HUDEP-2 (cell line): ENCODE data around the gene ALK.

Experiments
- DNase-seq, 76 experiments: peaks; one replicate each; lab custom pipeline; 2025; ENCODE audit not compliant: unreplicated experiment in 76 of 76; lab: John Stamatoyannopoulos, UW

ALK gene

DNA sequence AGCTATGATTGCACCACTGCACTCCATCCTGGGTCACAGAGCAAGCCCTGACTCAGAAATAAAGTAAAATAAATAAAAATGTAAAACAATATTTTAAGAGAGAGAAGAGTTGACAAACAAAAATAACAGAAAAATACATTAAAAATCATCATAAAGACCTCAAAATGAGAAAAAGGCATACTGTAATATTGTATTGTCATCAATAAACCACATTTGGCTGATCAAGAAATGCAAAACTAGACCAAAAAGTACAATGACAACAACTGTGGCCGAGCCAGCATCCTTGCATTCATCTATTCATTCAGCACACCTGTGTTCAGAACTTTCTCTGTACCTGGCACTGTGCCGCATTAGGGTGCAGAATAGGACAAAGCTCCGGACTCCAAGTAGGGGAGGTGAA lies 121.8 kb downstream of the ALK start:
- no peak for DNase-seq

DNA sequence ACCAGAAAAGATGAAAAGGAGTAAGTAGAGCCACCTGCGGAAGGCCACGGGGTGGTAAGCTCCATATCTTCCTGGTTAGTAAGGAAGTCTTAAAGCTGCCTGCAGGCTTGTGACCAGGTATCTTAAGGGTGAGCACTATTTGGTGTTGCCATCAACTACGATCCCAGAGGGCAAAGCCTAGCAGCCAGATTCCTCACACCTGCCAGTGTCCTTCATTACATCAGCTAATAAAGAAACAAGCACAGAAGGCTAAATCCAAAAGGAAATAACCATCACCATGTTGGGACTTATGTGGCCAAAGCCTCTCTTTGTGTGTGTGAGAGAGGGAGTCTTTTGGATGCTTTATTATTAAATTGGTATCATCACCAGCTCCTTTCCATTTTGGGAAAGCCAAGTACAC lies 123.5 kb downstream of the ALK start:
- DNase-seq = no peak

DNA sequence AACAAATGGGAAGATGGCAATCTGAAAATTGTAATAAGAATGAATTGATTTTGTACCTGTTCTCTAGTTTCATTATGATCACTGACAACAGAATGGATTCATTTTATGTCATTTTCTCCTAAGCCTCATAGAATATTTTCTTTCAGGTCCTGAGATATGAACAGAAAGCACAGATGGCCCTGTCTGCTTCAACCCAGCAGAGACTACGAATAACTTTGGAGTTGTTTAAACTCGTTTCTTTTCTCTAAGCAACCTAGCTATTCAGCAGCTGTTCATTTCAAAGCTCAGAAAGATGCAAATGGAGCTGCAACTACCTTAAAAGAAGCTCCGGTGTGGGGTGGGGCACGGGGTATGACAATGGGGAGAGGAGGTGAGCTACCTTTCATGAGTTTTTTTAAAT lies 124.9 kb downstream of the ALK start:
- no peak for DNase-seq

DNA sequence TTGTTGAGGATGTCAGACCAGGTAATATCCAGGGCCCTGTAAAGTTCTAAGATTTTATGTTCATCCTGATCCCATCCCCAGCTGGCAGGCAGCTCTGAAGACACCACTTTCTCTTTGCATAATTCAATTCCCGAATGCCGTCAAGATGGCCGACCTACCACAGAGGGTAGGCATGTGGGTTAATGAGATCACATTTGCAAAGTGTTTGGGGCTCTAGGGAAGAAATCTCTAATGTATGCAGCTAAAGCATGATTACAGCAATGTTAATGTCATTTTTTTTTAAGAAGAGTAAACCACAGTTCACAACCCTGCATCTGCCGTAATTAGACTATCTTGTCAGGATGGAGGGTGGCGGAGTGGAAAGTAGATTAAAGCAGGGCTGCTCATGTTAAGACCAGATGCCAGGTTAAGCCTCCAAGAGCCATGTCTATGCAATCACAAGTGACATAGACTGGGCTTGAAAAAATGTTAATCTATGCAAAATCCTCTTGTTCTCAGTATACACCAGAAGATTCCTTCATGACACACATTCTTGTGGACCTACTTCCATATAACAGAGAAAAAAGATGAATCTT lies 131.4 kb downstream of the ALK start:
- DNase-seq = no peak

DNA sequence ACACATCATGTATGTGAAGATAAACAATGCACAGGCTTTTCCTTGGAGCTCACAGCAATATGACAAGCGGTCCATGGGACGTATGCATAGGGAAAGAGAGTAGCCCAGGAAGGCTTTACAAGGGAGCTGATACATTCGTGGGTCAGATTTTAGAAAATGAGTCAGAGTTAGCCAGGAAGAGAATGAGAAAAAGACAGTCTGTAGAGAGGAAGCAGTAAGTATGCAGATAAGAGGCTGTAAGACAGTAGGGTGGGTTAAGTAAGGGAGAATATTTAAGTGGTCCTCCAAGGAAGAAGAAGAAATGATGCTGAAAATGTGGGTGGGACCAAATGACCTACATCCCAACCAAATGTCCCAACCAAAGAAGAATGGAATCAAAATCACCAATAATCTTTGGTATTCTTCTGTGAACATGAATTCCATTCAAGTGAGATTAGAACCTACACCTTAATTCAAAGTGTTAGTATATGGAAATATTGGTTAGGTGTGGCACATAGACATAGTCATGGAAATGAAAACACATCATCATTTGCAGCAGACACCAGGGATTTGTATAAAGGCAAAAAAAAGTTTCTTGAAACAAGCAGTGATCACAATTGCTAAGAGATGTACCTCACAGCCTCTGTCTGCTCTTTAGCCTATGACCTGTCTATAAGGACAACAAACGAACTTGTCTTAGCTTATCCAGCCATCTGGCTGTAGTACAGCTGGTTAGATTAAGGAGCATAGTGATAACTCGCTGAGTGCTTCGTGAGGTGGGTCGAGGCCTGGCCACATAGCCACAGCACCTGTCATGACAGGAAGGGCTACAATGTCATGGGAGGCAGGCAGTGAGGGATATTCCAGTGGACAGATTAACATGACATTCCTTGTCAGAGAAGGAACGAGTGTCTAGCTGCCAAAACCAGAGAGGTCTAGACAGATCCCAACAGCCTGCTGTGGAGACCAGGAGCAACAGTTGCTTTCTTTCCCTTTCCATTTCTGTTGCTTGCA lies 133.6 kb downstream of the ALK start:
- DNase-seq = no peak

DNA sequence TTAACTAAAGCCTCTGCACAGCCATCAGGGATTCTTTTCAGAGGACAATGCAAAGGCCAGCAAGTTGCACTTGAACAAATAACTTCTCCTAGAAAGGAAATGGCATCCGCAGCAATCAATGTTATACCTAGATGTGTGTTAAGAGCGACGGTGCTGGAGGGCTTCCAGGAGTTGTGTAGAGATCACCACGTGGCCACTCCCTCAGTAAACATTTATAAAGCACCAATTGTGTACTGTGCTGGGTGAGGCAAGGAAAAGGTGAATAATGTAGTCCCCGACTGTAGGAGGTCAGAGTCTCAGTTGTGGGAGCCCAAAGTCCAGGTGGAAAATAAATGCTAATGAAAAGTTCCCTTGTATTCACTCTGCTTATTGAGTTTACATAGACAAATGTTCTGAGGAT lies 135.0 kb downstream of the ALK start:
- DNase-seq = no peak

DNA sequence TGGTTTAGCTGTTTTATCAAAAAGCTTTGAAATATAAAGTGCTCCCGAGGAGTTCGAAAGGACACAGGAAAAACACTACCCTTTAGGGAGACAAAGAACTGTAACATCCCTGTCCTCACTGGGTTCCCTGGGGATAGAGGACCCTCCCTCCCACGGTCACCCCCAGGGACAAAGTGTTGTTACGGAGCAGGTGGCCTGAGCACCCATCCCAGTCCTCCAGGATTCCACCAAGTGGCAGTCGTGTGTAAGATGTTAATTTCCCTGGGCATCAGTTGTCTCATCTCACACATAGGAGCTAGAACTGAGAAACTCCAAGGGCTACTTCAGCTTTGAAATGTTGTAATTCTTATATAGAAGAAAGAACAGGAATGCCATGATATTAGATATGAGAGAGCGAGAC lies 137.7 kb downstream of the ALK start:
- DNase-seq = no peak

DNA sequence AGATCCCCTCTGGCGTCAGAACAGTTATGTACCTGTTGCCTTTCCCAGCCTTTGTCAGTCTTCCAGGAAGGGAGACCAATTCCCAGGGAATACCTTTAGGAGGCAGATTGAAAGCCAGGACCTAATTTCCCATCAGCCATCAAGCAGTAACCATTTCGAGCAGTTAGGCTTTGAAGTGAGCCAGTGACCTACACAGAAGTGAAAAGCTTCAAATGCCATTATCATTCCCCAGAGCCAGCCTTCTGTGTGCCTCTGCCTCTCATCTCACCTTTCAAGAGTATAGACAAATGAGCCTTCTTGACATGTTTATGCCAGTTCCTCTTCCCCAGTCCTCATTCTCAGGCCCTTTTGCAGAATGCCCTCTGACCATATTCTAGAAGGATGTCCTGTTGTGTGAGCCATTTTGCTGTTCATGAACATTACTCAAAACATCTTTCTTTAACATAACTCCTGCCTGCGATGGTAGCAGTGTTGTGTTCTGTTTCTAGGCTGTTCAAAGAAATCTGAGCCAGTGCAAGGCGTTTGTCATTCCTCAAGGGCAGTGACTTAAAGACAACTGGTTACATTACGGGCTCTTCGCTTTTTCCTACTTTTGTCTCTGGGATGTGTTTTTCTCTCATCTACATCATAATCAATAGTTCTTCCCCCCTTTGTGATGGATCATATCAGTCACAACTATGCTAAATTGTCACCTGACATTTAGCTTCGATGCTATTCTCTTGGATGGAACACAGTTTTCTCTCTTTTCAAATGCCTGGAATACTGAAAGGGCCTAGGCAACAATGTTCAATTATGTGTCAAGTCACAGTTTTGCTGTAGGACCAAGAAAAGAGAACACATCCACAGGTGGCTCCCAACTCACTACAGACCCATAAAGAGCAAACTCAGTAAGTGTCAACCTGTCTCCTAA lies 138.6 kb downstream of the ALK start:
- DNase-seq = no peak

DNA sequence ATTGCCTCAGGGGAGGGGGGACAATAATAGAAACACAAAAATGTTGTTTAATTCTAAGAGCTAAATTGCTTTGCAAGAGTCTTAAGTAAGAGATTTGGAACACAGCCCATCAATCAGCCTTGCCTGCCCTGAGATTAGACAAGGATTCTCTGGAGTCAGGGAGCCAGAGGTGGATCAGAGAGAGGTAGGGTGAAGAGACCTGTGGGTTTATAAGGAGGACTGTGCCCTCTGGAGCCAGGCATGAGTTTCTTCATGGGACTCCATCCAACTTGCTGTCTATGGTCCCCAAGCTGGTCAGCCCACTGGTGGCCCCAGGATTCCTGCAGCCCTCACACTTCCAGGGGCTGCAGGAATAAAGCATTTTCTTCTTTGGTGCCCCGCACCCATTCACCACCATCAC lies 139.3 kb downstream of the ALK start:
- no peak for DNase-seq

DNA sequence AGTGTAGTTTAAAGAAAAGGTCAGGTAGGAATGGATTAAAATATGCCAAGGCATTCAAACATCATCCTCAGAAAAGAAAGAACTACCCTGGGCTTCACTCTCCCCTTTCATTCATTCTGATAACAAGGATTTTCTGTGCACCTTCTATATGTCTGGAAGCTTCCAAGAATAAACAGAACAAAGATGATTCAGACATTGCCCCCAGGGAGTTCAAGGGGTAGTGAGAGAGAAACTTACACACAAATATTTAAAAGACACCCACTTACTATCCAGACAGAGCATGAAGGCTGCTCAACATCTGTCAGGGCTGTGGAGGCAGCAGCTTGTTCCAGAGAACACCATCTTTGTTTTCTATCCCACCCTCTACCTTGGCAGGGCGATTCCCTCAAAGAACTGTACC lies 140.5 kb downstream of the ALK start:
- no peak for DNase-seq

DNA sequence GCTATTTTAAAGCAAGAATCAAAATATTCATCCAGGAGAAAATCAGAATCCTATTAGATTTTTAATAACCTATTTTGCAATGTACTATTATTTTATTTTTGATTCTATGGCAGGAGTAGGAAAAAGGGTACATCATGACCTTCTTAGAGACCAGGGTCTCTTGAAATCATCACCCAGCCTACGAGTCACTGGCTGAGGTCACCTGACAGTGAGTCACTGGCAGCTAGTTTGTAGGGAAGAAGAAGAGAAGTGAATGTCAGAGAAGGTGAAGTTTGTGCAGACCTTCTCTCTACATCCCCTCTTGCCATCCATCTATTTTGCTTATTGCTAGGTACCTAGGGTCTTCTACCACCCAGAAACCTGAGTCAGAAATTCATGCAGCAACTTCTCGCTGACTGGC lies 144.2 kb downstream of the ALK start:
- no peak for DNase-seq

DNA sequence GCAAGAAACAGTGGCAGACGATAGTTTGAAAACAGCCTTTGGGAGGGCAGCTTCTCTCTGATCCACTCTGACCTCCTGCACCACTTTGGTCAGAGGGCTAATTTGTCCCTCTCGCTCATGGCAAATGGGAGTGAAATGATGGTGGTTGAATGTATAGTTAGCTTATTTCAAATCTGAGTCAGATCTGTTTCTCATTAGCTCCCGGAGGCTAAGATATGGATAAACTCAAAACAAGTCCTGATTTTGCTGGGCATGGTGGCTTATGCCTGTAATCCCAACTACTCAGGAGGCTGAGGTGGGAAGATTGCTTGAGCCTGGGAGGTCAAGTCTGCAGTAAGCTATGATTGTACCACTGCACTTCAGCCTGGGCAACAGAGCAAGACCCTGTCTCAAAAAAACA lies 145.0 kb downstream of the ALK start:
- DNase-seq = no peak

DNA sequence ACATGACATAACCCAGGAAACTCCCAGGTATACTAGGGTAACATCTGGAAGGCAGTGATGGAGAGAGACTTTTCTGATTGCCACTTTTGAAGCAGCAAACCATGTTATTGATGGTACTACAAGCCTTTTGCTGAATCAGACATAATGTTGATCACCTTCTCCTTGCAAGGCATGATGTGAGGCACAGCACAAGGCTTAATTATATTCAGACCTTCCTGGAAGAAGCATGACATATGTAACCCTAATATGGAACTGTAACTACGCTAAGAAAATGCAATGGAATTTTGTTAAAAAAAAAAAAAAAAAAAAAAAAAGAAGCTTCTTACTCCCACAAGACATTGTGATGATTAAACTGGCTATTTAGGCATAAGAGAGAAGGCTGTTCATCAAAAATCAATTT lies 145.4 kb downstream of the ALK start:
- DNase-seq = no peak

DNA sequence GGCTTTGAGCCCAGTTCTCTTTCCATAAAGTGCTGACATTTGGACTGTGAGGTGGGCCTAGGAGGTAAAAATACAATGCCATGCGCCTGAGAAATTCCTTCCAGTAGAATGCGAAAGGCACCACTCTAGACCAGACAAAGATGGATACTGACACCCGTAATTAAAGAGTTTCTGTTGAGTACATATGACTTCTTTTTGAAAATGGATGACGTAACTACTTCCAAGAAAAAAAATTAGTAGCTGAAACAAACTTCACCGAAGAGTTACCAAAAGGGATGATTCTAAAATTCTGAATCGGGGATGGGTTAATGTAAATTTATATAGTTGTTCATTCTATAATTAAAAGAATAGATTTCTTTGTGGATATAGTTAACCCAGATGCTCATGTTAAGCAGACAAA lies 146.8 kb downstream of the ALK start:
- no peak for DNase-seq

DNA sequence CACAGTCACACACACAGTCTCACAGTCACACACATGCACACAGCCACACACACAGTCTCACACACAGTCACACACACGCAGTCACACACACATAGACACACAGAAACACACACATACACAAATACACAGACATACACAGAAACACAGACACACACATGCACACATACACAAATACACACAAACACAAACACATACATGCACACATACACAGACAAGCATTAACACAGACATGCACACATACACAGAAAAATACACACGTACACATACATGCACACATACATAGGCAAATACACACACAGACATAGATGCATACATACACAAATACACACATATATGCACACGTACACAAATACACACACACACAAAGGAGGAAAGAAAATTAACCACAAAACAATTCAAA lies 150.5 kb downstream of the ALK start:
- DNase-seq = no peak

DNA sequence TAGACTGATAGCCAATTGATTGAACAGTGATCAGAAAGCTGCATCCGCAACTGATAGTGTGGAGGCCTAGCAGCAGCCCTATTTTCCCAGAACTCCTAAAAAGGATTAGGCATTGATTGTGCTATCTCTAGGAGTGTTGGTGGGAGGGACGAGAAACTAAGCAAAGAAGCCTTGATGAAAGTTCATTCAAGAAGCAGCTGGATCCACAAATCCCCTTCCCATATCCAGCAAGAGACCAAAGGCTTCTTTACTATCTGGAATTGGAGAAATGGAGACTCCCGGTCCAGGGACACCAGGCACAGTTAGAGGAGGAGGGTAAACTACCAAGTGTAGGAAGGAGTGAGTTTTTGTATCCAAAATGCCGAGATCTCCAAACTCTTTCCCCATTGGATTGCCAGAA lies 151.5 kb downstream of the ALK start:
- no peak for DNase-seq

DNA sequence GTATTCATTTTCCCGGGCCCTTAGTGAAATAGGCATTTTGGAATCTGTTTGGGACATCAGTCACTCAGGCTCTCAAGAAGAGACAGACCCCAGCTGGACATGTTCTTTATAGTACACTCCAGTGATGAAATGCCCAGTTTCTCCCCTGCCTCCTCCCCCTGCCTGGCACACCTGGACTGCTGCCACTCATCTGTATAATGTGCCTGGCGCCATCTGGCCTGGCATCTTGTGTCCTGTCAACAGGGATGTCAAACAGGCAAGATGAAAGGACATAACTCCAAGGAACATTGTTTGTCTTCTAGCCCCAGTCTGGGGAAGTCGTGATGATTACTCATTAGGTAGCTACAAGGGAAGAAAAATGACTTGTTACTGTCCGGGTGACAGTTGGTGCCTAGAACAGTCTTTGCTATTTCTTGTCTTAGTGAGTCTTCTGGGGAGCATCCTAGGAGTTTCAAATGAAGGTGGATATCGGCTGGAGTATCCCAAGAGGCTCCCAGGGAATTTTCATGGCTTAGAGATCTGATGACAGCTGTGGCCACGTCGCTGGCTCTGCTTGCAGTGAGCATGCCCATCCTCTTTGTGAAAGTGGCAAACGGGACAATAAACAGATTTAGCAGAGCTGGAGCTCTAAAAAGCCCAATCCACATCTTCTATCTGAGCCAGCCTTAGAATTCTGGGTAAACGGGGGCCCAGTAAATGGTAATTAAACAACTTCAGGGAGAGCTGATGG lies 153.6 kb downstream of the ALK start:
- DNase-seq = no peak

DNA sequence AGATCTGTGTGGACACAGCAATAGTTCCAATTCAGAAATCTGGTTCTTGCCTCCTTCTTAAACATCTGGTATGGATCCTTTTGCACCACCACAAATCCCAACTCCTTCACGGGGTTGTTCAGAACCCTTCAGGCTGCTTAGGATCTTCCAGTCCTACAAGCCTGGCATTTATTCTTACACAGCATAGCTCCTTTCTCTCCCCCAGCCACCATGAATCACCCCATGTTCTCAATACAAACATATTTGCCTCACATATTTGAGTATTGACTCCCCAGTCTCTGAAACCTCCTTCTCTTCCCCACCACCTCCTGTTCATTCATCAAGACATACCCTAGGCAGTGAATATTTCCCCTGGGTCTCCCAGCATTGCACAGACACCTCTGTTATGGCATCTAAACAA lies 155.2 kb downstream of the ALK start:
- DNase-seq = no peak

DNA sequence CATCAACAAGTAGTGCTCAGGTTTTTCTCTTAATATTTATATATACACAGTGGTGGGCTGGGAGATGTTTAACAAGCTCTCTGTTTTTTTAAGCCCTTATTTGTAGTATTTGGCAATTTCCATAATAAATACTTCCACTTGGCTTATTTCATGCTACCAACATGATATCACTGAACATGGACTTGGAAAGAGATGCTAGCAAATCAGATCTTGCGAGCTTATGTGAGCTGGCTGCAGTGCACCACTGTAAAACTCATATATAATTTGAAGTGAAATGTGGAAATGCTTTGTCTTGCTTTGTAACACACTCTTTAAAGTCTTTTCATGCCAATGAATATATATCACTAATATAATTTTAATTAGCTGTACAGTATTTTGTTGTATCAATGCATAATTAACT lies 155.7 kb downstream of the ALK start:
- DNase-seq = no peak

DNA sequence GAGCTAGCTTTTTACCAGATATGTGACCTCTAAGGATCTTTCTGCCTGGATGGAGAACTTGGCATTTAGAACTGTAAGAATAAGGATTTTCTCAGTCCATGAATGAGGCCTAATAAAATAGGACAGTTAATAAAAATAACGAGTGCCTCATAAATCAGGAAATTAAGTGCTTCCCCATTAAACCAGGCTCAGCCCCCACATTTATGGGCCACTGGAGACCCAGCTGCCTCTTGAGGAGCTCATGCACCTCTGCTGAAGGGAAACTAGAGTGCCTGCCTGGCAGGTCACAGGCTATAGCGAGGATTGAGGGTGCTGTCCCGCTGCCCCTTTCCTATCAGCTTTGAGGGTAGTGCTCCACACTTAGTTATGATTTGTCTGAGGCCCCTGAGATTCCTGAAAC lies 158.0 kb downstream of the ALK start:
- DNase-seq = no peak

DNA sequence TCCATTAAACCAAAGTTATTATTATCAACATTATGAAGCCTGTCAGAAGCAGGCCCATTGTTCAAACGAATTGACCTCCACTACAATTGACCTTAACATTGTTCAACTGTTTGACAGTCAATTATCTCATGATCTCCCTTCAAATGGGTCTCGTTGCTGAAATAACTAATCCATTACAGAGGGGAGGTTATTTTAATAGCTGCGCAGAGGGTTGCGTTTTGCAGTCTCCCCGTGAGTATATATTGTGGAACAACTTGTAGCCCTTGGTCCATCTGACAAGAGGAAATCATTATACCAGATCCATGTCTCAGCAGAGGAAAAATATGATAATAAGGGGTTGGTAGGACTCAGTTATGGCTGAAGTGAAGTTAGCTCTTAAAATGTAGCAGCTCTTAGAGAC lies 159.1 kb downstream of the ALK start:
- DNase-seq = no peak
